TTC549 (cell line): ENCODE data around the gene LRRC31.

Experiments
- FAIRE-seq: peaks from 2 replicates; lab custom pipeline; 2012; peaks lifted over from hg19 to GRCh38; lab: Jason Lieb, UNC

LRRC31 gene

DNA sequence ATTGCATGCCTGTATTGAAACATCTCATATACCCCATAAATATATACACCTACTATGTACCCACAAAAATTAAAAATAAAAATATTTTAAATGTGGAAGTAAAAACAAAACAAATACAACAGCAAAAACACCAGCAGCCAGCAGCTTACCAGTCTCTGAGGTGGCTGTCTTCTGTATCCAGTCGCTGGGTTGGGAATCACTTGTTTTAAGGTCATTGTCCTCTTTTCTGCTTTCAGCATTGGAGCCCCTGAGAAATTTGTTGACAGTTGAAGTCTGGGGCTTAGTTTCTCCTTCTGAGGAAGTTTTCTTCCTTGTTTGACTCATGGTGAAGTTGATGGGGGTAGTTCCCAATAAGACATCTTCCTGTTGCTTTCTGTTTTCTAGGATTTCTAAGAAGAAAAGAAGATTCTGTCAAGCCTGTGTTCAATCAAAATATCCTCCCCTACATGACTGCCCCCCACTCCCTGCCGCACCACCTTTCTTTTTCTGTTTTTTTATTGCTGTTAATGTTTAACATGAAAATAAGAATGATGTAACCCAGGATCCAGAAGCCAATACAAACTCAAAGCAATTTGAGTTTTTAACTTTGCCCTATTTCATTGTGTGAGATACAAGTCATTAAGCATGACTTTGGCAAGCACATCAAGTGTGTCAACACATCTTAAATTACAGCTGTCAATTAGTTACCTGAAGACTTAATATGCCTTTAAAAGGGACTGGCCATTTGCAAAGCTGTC lies at the start of gene LRRC31:
LRRC31 (minus strand) TSS at position 452 of the 737 bp plus-strand sequence; CDS start at position 324, 128 bp downstream.
- FAIRE-seq: no peak

DNA sequence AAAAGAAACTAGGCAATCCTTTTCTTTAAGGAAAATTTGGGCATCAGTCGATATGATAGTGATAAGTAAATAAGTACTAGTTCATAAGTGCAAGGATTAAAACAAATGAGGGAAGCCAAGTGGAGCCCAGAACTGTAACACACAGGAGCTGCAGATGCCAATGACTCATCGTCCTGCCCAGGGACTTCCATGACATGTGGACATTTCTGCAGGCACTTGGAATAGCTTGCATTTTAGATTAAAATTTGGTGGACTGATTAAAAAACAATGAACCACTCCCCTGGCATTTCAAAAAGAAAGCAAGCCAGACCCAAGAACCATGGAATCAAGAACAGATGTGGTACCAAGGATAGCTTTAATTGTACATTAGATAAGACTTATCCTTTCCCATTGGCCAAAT lies 44.6 kb upstream of the LRRC31 start:
- no peak for FAIRE-seq

DNA sequence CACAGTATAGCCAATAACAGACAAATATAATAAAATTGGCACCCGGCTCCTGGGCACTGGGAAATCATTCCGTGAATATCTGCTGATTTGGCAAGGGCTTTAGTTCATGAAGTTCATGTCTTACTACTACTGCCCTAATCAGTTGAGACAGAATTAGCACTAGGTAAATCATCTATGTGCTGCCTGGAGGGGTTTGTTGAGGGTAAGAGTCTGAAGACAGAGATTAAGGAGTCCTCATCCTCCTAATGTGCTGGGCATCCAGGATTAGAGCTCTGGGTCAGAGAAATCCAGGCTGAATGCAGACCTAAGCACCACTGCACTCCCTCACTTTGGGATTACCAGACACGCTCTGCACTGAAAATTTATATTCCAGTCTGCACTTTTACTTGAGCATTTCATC lies 43.6 kb upstream of the LRRC31 start:
- no peak for FAIRE-seq

DNA sequence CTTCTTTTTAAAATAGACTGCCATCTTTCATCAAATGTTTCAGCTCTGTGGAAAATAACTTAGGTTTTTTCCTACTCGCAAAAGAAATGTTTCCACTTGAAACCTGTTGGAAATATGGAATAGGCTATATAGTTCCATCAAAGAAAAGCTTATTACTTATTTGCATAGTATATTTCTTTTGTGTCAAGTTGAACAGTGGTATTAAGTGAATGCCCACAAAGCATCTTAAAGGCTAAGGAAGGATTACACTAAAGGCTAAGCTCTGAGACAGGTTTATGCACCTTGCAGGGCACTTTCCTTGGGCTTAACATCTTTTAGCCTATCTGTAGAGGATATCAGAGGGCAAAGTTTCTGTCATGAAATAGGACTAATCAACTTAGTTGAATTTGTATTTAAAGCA lies 41.5 kb upstream of the LRRC31 start, which contains the start of gene SAMD7:
SAMD7 (plus strand) TSS at position 301 of the 400 bp plus-strand sequence. CDS start 7,927 bp downstream, outside the sequence.
- FAIRE-seq: no peak

DNA sequence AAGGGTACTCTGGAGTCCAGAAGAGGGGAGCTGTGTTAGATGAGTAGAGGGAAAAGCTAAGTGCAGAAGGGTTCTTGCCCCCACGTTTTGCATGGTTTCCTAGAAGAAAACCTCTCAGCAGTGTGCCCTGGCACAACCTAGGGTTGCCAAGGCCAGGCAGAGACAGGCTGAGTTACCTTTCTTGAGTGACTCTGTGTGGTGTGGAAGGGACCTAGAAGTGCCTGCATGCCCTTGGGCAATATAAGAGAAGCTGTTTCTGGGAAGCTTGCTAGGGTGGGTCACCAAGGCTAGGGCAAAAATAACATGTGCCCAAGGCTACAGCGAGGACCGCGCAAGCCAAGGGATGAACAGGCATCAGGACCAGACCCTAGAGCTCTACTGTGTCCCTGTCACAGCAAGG lies 38.2 kb upstream of the LRRC31 start:
- no peak for FAIRE-seq

DNA sequence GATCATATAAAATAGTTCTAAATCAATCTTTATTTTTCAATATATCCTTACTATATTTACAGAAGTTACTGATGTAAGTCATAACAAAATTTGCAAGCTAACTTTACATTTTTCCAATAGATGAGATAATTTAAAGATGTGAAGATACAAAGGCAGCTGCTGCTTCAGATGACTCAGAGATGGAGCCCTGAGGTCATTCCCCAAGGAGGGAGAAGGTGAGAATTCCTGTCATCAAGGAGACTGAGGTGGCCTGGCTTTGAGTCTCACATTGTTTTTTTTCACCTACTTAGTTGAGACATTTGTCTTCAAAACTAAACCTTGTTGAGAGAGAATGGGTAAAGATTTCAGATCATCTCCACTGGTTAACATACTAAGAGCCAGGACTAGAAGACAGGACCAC lies 37.7 kb upstream of the LRRC31 start:
- FAIRE-seq: no peak

DNA sequence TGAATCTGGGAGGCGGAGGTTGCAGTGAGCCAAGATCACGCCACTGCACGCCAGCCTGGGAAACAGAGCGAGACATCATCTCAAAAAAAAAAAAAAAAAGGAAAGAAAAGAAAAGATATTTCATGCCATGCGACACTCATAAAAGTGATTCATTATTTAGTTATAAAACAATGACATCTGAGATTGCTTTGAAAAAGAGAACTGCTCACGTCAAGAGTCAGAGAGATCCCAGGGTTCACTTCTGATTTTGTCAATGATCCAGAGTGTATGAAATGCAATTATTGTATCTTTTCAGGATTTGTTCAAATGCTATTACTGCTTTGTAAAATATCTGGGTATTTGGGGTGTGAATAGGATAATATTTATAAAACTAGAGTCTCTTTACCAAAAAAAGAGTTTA lies 35.7 kb upstream of the LRRC31 start:
- no peak for FAIRE-seq

GRCh38 chr3:169901453-169901852 lies 31.7 kb upstream of the LRRC31 start:
- no peak for FAIRE-seq

DNA sequence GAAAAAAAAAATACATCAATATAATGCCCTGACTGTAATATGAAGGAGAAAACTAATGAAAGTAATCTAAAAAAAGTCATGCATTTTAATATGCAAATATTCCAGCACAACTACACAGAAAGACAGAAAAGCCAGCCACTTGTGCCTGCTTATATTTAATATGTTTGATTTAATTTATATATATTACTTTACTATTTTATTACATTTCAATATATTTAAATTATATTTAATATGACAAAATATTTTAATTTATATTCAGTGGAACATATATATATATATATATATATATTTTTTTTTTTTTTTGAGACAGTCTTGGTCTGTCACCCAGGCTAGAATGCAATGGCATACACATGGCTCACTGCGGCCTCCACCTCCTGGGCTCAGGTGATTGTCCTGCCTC lies 27.5 kb upstream of the LRRC31 start:
- no peak for FAIRE-seq

- no peak for FAIRE-seq
Observed at GRCh38 chr3:169895072-169895471, 25.3 kb upstream of the LRRC31 start.

GRCh38 chr3:169894110-169894509 lies 24.4 kb upstream of the LRRC31 start:
- no peak for FAIRE-seq

DNA sequence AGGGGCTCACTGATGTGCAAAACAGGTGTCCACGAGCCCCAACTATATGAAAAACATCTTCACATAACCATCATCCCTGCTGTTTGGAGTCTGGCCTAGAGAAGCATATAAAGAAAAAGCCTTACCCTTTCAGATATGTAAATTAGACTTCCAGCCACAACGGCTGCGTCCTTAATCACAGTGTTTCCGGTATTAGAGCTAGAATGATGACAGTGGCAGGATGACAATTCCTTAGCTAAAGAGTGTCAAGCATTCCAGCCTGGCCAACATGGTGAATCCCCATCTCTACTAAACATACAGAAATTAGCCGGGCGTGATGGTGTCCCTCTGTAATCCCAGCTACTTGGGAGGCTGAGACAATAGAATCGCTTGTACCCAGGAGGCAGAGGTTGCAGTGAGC lies 22.2 kb upstream of the LRRC31 start:
- FAIRE-seq: no peak

- FAIRE-seq: no peak
Observed at GRCh38 chr3:169886671-169887070, 16.9 kb upstream of the LRRC31 start.

DNA sequence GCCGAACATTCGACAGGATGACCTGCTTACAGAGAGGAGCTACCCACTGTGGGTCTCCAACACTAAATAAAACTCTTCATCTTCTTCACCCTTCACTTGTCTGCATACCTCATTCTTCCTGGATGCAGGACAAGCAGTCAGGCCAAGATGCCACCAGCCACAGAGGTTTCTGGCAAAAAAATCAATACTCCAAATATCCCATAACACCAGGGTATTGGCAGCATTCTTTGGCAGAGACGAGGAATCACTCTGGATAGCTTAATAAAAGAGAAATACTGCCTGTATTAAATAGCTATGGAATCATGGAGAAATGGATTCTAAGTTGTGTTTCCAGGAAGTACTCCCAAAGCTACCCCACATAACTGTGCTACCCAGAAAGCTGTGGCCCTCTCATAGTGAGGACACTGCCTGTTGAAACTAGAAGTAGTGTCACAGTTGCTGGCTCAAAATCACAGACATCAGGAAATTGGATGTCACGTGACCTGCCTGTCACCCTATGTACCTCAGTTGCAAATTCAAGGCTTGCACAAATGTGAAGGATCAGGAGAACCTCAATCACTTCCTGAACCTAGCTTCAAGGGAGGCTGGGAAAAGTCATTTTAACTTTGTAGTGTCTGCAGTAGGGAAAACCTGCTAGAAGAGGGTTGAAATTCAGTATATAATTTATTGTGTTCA lies 11.0 kb upstream of the LRRC31 start:
- no peak for FAIRE-seq

- no peak for FAIRE-seq
Observed at GRCh38 chr3:169879845-169880575, 10.3 kb upstream of the LRRC31 start.

GRCh38 chr3:169879013-169879557 lies 9.3 kb upstream of the LRRC31 start:
- no peak for FAIRE-seq

DNA sequence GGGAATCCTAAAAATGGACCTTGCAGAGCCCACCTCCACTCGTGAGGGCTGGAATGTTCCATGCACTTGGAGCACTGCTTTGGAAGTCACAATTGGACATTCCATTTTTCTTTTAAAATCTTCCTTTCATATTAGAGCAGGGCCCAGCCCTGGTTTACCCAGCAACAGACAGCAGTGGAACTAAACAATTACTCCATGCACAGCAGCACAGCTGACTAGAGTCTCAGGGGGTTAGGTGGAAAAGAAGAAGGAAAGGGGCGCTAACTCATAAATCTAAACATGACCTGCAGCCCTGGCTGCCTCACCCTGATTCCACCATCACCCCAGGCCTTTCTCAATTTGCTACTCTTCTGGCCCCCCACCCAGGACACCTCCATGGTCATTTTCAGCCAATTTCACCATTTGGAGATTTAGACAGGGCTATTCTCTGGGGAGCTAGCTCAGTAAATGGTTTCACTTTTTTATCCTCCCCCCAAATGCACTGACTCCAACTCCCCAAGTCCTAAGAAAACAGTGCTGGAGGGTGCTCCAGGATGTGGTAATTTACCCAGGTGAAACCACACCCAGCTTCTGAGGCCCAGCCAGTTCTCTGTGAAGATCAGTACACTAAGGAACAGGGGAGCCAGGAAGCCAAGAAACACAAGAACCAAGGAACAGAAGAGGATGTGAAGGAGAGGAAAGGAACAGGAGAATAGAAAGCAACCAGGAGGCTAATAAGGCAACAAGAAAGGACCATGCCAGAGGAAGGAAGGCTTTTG lies 1.6 kb upstream of the LRRC31 start:
- no peak for FAIRE-seq

DNA sequence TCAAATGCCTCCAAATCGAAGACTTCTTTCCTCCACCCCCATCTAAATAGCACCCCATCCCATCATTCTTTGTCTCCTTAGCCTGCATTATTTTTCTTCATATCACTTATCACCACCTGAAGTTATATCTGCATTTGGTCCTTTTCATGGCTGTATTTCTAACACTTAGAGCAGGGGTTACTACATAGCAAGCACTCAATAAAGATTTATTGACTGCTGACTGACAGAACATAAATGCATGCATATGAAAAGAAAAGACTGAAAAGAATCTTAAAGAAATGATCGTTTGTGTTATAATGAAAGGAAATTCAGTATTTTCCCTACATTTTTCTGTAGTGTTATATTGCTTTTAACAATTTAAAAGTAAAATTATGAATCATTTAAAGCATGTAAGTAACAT lies 1.4 kb downstream of the LRRC31 start:
- no peak for FAIRE-seq

DNA sequence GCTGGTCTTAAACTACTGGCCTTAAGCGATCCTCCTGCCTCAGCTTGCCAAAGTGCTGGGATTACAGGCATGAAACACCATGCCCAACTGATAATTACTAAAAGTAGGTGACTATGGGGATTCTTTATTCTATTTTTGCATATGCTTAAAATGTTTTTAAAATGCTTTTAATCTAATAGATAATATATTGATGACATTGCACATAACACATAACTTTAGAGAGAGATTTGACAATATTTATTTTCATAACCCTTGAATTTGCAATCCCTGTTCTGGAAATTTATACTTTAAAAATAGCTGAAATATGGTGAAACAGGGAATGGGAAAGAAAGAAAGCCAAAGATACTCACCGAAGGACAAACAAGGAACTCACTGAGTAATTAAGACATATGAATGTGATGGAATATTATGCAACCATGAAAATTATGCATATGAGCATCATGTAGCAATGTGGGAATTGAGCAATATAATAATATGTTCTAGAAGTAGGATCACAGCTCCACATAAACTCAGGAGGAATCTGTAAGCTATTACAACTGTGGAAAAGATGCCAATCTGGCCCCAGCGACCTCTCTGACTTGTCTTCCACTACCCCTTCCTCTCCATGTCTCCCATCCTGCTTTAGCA lies 2.0 kb downstream of the LRRC31 start:
- no peak for FAIRE-seq

DNA sequence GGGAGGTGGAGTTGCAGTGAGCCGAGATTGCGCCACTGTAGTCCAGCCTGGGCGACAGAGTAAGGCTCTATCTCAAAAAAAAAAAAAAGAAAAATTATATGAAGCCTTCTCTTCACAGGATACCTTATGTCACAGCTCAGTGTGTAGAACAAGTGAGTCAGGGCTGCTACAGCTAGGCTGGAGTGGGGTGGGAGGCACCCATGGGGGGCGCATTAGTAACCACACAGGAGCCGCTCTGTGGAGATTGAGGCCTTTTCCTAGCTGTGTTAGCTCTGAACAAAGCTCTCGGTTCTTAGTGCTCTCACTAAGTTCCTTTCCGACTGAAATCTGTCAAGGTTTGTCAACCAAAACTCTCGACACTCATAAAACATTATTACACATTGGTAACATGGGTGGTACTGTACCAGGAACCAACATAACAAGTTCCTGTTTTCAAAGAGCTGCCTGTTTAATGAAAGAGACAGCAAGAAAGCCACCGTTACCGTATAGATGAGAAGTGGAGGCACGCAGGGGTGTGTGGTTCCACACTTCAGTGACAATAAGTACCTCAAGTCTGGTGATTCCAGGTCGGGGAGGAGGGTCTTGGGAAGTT lies 4.5 kb downstream of the LRRC31 start:
- FAIRE-seq: no peak

GRCh38 chr3:169864270-169864669 lies 5.5 kb downstream of the LRRC31 start:
- FAIRE-seq: no peak
